ENCODE data around the gene DPY19L1.
"Not testable (repeated sequence)": the region's sequence is repeated elsewhere in the genome, so short reads cannot be mapped to it uniquely, and the experiment has no call there.

GRCh38 chr7:34972739-34973399, 64.4 kb downstream of the DPY19L1 start:
- not testable (repeated sequence) for TF ChIP-seq CTCF (IDR thresholded peaks at IDR 0.05); ZNF281 (CRISPR knock-in tag; IDR thresholded peaks at IDR 0.05); GABPB1 (CRISPR knock-in tag; IDR thresholded peaks at IDR 0.05); TEAD4 (CRISPR knock-in tag; IDR thresholded peaks at IDR 0.05)
